Measurements from ENCODE around the gene CALHM4. TPM values are rescaled to one million over a fixed set of nuclear protein-coding genes. Genes with fewer than 3 reads are reported as not detected.

Gene CALHM4
- total and polyA plus RNA-seq, 2 of the 4 experiments (the other 2 are of a cell fraction) = 0.07 TPM; not detected in 1

DNA sequence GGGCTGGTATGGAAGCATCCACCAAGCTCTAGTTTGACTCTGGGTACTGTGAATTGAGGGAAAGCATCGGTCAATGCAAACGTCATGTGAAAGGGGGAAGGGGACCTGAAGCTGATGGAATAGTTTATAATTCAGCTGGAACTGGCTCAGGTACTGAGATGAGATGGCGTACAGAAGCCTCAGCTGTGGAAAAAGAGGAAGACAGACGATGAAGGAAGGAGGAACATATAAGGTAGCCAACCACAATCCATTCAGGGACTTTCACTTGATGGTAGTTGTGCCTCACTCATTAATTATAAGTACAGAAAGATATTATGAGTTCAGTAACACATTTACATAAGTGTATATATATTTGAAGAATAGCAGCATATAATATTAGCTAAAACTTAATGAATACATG, 39.4 kb upstream of the CALHM4 start:
- Histone ChIP-seq H3K56ac (ENCODE audit: extremely low read depth, insufficient read depth, low read length) (no peak overlapping the region), H2BK5ac (ENCODE audit: low read depth, low read length, poor library complexity, severe bottlenecking) (no peak overlapping the region), H4K8ac (ENCODE audit: low read depth in 2 of 2, low read length in 2 of 2) (no peak overlapping the region), H2BK15ac (ENCODE audit: low read depth, low read length) (no peak overlapping the region), H2BK120ac (ENCODE audit: low read depth, low read length) (no peak overlapping the region), H3K4ac (ENCODE audit: low read depth, low read length) (no peak overlapping the region), H2AFZ (replicated peaks; ENCODE audit: low read length, poor library complexity) (no peak overlapping the region), H3K23ac (ENCODE audit: low read depth, low read length) (0 out of 2 replicates have a peak overlapping the region, but pooled peaks have one; percentile 2), H3K4me1 (ENCODE audit: control insufficient read depth, insufficient read depth, low read length) (peaks cover 5% of the 10 kb centered on the region), H3K27me3 (ENCODE audit: control insufficient read depth, insufficient read depth, low read length) (no peaks in the 10 kb centered on the region), H3K18ac (ENCODE audit: low read depth, low read length) (no peak overlapping the region), H3K14ac (replicated peaks; ENCODE audit: low read depth, low read length) (peak overlapping the region; percentile 55), H4K20me1 (ENCODE audit: insufficient read depth, low read length) (no peaks in the 10 kb centered on the region), H3K27ac (ENCODE audit: insufficient read depth, low read length) (no peak overlapping the region), H3K4me2 (ENCODE audit: low read depth, low read length) (peak overlapping the region; percentile 50; the same call in 1 of the 2 replicates), H4K91ac (ENCODE audit: insufficient read depth, low read depth, low read length) (no peak overlapping the region), H3K9me1 (ENCODE audit: insufficient read depth, low read length) (peaks cover 15% of the 10 kb centered on the region), H2AK5ac (ENCODE audit: low read depth, low read length) (no peak overlapping the region), H3K4me3 (ENCODE audit: insufficient read depth, low read depth, low read length) (no peak overlapping the region), H2BK20ac (ENCODE audit: low read depth, low read length) (no peak overlapping the region), H3K36me3 (ENCODE audit: control insufficient read depth, insufficient read depth, low read length) (peaks cover 3% of the 10 kb centered on the region), H3K9ac (ENCODE audit: low read depth, low read length) (no peak overlapping the region), H2AK9ac (replicated peaks; ENCODE audit: low read depth, low read length, poor library complexity) (no peak overlapping the region), H3K79me1 (ENCODE audit: low read depth in 1 of 2, low read length in 2 of 2) (peaks cover 30 to 46% of the 10 kb centered on the region in 2 experiments), H4K5ac (ENCODE audit: low read depth, low read length) (no peak overlapping the region), H3K9me3 (ENCODE audit: control insufficient read depth, insufficient read depth, low read length) (no peaks in the 10 kb centered on the region)
- CTCF ChIA-PET = interaction anchor here (0.7 to 2.3 kb wide), 3 partner anchors 16 to 245 kb away, joined by 3 to 7 read pairs (median 3); no protein-coding TSS in a partner anchor
- ATAC-seq (ENCODE audit: low read depth) = no peak
- in situ Hi-C loops (cut with MboI; ENCODE audit: low sequenced_read_pairs) (no loop called here), intact Hi-C loops (cut with micrococcal nuclease) (loop anchor here (5.0 kb wide), 1 partner anchor 127 kb away; no protein-coding TSS in a partner anchor), dilution Hi-C loops (cut with HindIII; ENCODE audit: low sequenced_read_pairs, unreplicated experiment) (no loop called here)
- no TSS peak for BruUV-seq (replicated peaks)
- TF ChIP-seq MXI1 (IDR thresholded peaks at IDR 0.05; ENCODE audit: borderline replicate concordance, low read depth, low read length) = no peak
- TF ChIP-seq POLR2A (IDR thresholded peaks at IDR 0.05; ENCODE audit: low read depth, low read length) = no peak
- no peak for TF ChIP-seq CHD1 (IDR thresholded peaks at IDR 0.05; ENCODE audit: low read depth, low read length)
- no peak for TF ChIP-seq BHLHE40 (IDR thresholded peaks at IDR 0.05; ENCODE audit: low read depth, low read length)
- no peak for TF ChIP-seq RAD21 (IDR thresholded peaks at IDR 0.05; ENCODE audit: low read length)
- no peak for TF ChIP-seq ELK1 (IDR thresholded peaks at IDR 0.05; ENCODE audit: borderline replicate concordance, low read depth, low read length)
- TF ChIP-seq RFX5 (IDR thresholded peaks at IDR 0.05; ENCODE audit: low read depth, low read length) = no peak
- no peak for TF ChIP-seq SMC3 (IDR thresholded peaks at IDR 0.05; ENCODE audit: low read depth, low read length)
- no peak for TF ChIP-seq MAFK (IDR thresholded peaks at IDR 0.05; ENCODE audit: low read depth, low read length)
- TF ChIP-seq, protein P1, sequence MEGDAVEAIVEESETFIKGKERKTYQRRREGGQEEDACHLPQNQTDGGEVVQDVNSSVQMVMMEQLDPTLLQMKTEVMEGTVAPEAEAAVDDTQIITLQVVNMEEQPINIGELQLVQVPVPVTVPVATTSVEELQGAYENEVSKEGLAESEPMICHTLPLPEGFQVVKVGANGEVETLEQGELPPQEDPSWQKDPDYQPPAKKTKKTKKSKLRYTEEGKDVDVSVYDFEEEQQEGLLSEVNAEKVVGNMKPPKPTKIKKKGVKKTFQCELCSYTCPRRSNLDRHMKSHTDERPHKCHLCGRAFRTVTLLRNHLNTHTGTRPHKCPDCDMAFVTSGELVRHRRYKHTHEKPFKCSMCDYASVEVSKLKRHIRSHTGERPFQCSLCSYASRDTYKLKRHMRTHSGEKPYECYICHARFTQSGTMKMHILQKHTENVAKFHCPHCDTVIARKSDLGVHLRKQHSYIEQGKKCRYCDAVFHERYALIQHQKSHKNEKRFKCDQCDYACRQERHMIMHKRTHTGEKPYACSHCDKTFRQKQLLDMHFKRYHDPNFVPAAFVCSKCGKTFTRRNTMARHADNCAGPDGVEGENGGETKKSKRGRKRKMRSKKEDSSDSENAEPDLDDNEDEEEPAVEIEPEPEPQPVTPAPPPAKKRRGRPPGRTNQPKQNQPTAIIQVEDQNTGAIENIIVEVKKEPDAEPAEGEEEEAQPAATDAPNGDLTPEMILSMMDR (conservative IDR thresholded peaks at IDR 0.05; ENCODE audit: low read depth, low read length) = no peak
- TF ChIP-seq USF2 (IDR thresholded peaks at IDR 0.05; ENCODE audit: low read depth, low read length) = no peak
- TF ChIP-seq NFE2L2 (IDR thresholded peaks at IDR 0.05; ENCODE audit: low read depth, low read length) = no peak
- no peak for DNase-seq
- 100% methylated on average over 1 of the region's 4 CpGs; no CpG with 5 or more reads in 1 of the 2 experiments for WGBS, 2 experiments (ENCODE audit: extremely low coverage in 2 of 2, insufficient read length in 1 of 2)
- POLR2A ChIA-PET (ENCODE audit: unreplicated experiment) = interaction anchor here (0.6 kb wide), 1 partner anchor 9 kb away, joined by 4 read pairs; no protein-coding TSS in a partner anchor
